Measurements from ENCODE around the gene FRMD3.

Gene FRMD3

DNA sequence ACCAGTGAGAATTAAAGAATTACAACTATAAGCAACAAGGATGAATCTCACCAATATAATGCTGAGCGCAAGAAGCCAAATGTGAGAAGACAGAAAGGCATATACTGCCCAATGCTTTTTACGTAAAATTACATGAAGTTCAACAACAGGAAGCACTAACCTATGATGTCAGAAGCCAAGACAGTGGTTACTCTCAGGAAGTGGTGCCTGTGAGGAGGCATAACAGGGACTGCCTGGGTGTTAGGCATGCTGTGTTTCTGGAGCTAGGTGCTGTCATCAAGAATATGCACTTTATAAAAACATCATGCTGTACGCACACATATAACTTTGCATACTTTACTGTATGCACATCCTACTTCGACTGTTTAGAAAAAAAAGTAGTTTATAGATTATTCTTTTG is 30.1 kb downstream of the FRMD3 start:
- Mint-ChIP-seq H3K9me3 (no peaks in the 10 kb centered on the region), H3K4me1 (peaks cover 3% of the 10 kb centered on the region), H3K36me3 (ENCODE audit: low read depth) (peaks cover 2% of the 10 kb centered on the region), H3K27me3 (no peaks in the 10 kb centered on the region), H3K27ac (no peak overlapping the region), H3K4me3 (no peak overlapping the region)
- DNase-seq (no peak), ATAC-seq (peak; percentile 61)

- ATAC-seq (no peak), DNase-seq (no peak)
- Mint-ChIP-seq H3K36me3 (ENCODE audit: low read depth) (no peaks in the 10 kb centered on the region), H3K27ac (no peak overlapping the region), H3K9me3 (no peaks in the 10 kb centered on the region), H3K27me3 (no peaks in the 10 kb centered on the region), H3K4me3 (no peak overlapping the region), H3K4me1 (peaks cover 3% of the 10 kb centered on the region)
Observed at GRCh38 chr9:83505282-83505681, 32.9 kb downstream of the FRMD3 start.

GRCh38 chr9:83503866-83504265 is 34.3 kb downstream of the FRMD3 start:
- H3K4me1 Mint-ChIP-seq: peaks cover 3% of the 10 kb centered on the region
- no peaks in the 10 kb centered on the region for H3K27me3 Mint-ChIP-seq
- no peaks in the 10 kb centered on the region for H3K9me3 Mint-ChIP-seq
- DNase-seq (no peak), ATAC-seq (no peak)
- H3K27ac Mint-ChIP-seq: no peak overlapping the region
- H3K4me3 Mint-ChIP-seq: no peak overlapping the region
- no peaks in the 10 kb centered on the region for H3K36me3 Mint-ChIP-seq (ENCODE audit: low read depth)

DNA sequence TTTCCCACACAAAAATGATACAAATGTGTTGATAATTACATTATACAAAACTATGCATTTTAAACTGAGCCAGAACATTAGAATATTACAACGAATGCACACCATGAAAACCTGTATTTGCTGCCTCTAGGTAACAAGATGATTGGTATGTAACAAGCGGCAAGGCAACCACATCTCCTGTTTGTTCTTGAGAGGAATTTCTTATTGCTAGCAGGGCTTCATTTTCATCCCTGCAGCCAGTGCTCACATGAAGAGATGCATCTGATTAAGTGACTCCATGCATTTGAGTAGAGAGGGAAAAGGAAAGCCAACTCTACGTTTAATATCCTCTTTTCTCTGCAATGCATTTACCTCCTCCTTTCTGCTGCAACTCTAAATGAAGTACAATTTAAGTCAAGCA is 36.6 kb downstream of the FRMD3 start:
- no peak overlapping the region for H3K4me3 Mint-ChIP-seq
- H3K27me3 Mint-ChIP-seq: no peaks in the 10 kb centered on the region
- no peak overlapping the region for H3K27ac Mint-ChIP-seq
- DNase-seq: no peak
- ATAC-seq: no peak
- H3K4me1 Mint-ChIP-seq: no peaks in the 10 kb centered on the region
- H3K36me3 Mint-ChIP-seq (ENCODE audit: low read depth): no peaks in the 10 kb centered on the region
- no peaks in the 10 kb centered on the region for H3K9me3 Mint-ChIP-seq

- Mint-ChIP-seq H3K4me1 (no peaks in the 10 kb centered on the region), H3K36me3 (ENCODE audit: low read depth) (no peaks in the 10 kb centered on the region), H3K27me3 (no peaks in the 10 kb centered on the region), H3K27ac (no peak overlapping the region), H3K4me3 (no peak overlapping the region), H3K9me3 (no peaks in the 10 kb centered on the region)
- ATAC-seq (no peak), DNase-seq (no peak)
Observed at GRCh38 chr9:83497441-83497840, 40.8 kb downstream of the FRMD3 start.

GRCh38 chr9:83491995-83492394 is 46.2 kb downstream of the FRMD3 start:
- Mint-ChIP-seq H3K36me3 (ENCODE audit: low read depth) (no peaks in the 10 kb centered on the region), H3K4me3 (no peak overlapping the region), H3K4me1 (no peaks in the 10 kb centered on the region), H3K27me3 (no peaks in the 10 kb centered on the region), H3K9me3 (no peaks in the 10 kb centered on the region), H3K27ac (no peak overlapping the region)
- DNase-seq: no peak
- no peak for ATAC-seq

GRCh38 chr9:83491413-83491812 is 46.8 kb downstream of the FRMD3 start:
- no peaks in the 10 kb centered on the region for H3K36me3 Mint-ChIP-seq (ENCODE audit: low read depth)
- H3K9me3 Mint-ChIP-seq: no peaks in the 10 kb centered on the region
- no peaks in the 10 kb centered on the region for H3K4me1 Mint-ChIP-seq
- ATAC-seq (no peak), DNase-seq (no peak)
- H3K27ac Mint-ChIP-seq: no peak overlapping the region
- H3K4me3 Mint-ChIP-seq: no peak overlapping the region
- no peaks in the 10 kb centered on the region for H3K27me3 Mint-ChIP-seq

DNA sequence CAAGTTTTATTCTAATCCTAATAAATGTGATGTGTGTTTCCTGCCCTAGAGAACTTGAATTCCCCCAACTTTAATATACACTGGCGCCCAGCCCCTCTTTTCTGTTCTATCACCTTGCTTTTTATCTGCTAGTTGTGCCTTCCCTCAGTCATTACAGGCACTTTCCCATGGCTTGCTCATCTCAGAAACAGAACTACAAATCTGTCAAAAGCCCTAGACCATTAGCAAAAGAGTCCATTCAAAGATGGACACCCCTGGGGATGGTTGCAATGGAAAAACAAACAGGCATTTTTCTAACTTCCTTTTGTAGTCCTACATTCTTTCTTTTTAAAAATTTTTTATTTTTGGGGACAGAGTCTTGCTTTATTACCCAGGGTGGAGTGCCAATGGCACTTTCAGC is 48.2 kb downstream of the FRMD3 start:
- H3K27ac Mint-ChIP-seq: no peak overlapping the region
- H3K4me3 Mint-ChIP-seq: no peak overlapping the region
- H3K4me1 Mint-ChIP-seq: no peaks in the 10 kb centered on the region
- no peaks in the 10 kb centered on the region for H3K36me3 Mint-ChIP-seq (ENCODE audit: low read depth)
- no peaks in the 10 kb centered on the region for H3K27me3 Mint-ChIP-seq
- no peak for ATAC-seq
- no peak for DNase-seq
- H3K9me3 Mint-ChIP-seq: no peaks in the 10 kb centered on the region

DNA sequence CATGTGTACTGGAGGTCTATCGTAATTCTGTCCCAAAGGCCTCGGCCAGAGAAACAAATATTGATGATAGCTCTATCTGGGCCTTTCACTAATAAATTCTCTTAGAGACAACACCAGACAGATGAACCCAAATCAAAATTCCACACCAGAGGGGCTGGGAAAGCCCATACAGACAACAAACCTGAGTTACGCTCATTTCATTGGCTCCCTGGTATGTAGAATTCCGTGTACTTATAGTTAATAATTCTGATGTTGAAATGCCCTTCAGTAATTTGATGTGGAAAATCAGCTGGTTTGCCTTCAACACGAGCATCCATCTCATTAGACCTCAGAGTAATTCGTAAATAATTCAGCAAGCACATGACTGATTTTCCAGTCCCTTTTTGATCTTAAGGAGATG is 53.2 kb downstream of the FRMD3 start:
- no peaks in the 10 kb centered on the region for H3K27me3 Mint-ChIP-seq
- no peak for DNase-seq
- no peaks in the 10 kb centered on the region for H3K4me1 Mint-ChIP-seq
- H3K4me3 Mint-ChIP-seq: no peak overlapping the region
- H3K36me3 Mint-ChIP-seq (ENCODE audit: low read depth): no peaks in the 10 kb centered on the region
- peaks cover 5% of the 10 kb centered on the region for H3K9me3 Mint-ChIP-seq
- H3K27ac Mint-ChIP-seq: no peak overlapping the region
- no peak for ATAC-seq

DNA sequence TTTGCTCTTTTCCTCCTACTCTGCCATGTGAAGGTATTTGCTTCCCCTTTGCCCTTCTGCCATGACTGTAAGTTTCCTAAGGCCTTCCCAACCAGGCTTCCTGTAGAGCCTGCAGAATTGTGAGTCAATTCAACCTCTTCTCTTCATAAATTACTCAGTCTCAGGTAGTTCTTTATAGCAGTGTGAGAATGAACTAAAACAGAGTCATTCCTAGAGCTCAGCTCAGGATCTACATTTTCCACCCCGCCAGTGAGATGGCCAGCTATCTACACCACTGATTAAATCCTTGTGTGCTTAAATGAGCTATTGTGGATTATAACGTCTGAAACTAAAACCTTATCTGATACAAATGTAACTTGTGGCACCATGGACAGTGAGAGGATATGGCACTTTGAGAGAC is 55.0 kb downstream of the FRMD3 start:
- H3K9me3 Mint-ChIP-seq: peaks cover 9% of the 10 kb centered on the region
- no peak overlapping the region for H3K27ac Mint-ChIP-seq
- H3K36me3 Mint-ChIP-seq (ENCODE audit: low read depth): peaks cover 1% of the 10 kb centered on the region
- H3K4me3 Mint-ChIP-seq: no peak overlapping the region
- no peaks in the 10 kb centered on the region for H3K4me1 Mint-ChIP-seq
- DNase-seq (no peak), ATAC-seq (no peak)
- no peaks in the 10 kb centered on the region for H3K27me3 Mint-ChIP-seq

DNA sequence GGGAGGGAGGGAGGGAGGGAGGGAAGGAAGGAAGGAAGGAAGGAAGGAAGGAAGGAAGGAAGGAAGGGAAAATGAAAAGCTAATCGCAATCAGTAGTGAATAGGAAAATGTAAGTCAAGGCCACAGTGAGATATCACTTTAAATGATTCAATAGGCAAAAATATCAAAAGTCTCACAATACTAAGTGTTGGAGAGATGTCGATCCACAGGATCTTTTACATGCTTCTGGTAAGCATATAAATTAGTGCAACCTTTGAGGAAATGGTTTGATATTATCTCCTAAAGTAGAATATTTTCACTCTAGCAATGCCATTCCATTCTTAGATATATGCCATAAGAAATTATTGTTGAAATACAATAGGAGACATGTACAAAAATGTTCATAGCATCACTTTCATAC is 58.4 kb downstream of the FRMD3 start:
- Mint-ChIP-seq H3K36me3 (ENCODE audit: low read depth) (peaks cover 3% of the 10 kb centered on the region), H3K4me3 (no peak overlapping the region), H3K4me1 (no peaks in the 10 kb centered on the region), H3K27me3 (no peaks in the 10 kb centered on the region), H3K27ac (no peak overlapping the region), H3K9me3 (peaks cover 12% of the 10 kb centered on the region)
- no peak for DNase-seq
- no peak for ATAC-seq

- Mint-ChIP-seq H3K9me3 (peaks cover 17% of the 10 kb centered on the region), H3K4me3 (no peak overlapping the region), H3K27me3 (no peaks in the 10 kb centered on the region), H3K36me3 (ENCODE audit: low read depth) (peaks cover 3% of the 10 kb centered on the region), H3K4me1 (peaks cover 17% of the 10 kb centered on the region), H3K27ac (no peak overlapping the region)
- ATAC-seq (no peak), DNase-seq (no peak)
Observed at GRCh38 chr9:83477571-83477970, 60.6 kb downstream of the FRMD3 start.

DNA sequence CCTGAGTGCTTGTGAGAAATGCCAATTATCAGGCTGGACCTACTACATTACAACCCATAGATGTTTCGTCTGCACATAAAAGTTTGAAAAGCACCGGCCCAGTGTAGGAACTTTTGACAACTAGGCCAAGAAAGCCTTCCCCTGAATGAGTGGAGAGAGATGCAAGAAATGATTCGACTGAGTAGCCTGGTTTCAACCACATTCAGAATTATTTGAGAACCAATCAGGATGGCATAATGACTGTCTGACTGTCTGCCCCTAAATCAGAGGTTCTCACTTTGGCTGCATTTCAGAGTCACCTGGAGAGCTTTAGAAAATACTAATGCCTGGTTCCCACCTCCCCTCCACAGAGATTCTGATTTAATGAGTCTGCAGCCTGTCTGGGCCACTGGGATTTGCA is 61.1 kb downstream of the FRMD3 start:
- Mint-ChIP-seq H3K27ac (no peak overlapping the region), H3K27me3 (no peaks in the 10 kb centered on the region), H3K4me3 (no peak overlapping the region), H3K9me3 (peaks cover 17% of the 10 kb centered on the region), H3K36me3 (ENCODE audit: low read depth) (peaks cover 3% of the 10 kb centered on the region), H3K4me1 (peaks cover 20% of the 10 kb centered on the region)
- DNase-seq (no peak), ATAC-seq (no peak)

DNA sequence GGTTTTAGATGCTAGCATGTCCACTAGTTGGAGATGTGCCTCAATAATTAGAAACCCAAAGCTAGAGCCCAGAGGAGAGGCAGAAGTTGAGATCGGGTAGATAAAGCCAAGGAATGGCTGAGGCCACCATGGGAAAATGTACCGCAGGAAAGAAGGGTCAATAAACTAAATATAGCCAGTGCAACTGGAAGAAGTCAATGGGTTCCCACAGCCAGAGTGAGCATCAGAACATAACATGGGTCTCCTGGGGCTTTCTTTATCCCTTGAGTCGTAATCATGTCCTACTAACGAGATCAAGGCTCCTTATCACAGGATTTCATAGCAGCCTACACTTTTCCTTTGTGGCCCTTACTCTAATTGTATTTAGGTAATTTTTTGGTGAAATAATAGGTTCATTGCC is 61.7 kb downstream of the FRMD3 start:
- Mint-ChIP-seq H3K36me3 (ENCODE audit: low read depth) (peaks cover 3% of the 10 kb centered on the region), H3K27ac (no peak overlapping the region), H3K4me1 (peaks cover 22% of the 10 kb centered on the region), H3K27me3 (no peaks in the 10 kb centered on the region), H3K9me3 (peaks cover 17% of the 10 kb centered on the region), H3K4me3 (no peak overlapping the region)
- DNase-seq (no peak), ATAC-seq (no peak)

GRCh38 chr9:83475741-83476140 is 62.5 kb downstream of the FRMD3 start:
- peaks cover 14% of the 10 kb centered on the region for H3K9me3 Mint-ChIP-seq
- ATAC-seq: no peak
- no peaks in the 10 kb centered on the region for H3K27me3 Mint-ChIP-seq
- peaks cover 22% of the 10 kb centered on the region for H3K4me1 Mint-ChIP-seq
- H3K27ac Mint-ChIP-seq: no peak overlapping the region
- H3K4me3 Mint-ChIP-seq: no peak overlapping the region
- DNase-seq: no peak
- H3K36me3 Mint-ChIP-seq (ENCODE audit: low read depth): peaks cover 3% of the 10 kb centered on the region

DNA sequence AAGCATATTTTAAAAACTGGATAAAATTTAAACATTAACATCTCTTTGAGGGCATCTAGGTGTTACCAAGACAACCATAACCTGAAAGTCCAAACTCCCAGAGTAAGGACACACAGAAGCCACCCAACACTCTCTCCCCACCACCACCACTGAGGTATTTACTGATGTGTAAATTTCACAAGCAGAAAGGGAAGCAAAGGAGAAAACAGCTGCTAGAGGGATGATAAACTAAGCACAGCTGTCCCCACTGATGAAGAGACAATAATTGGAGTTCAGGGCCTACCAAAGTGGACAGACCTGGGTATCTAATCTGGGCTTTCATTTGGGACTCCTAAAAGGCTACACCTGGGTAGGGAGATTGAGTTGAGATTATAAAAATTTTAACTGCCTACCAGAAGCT is 63.6 kb downstream of the FRMD3 start:
- Mint-ChIP-seq H3K4me1 (peaks cover 22% of the 10 kb centered on the region), H3K27me3 (no peaks in the 10 kb centered on the region)
- no peak for ATAC-seq

More for the DNA sequence above, 63.6 kb downstream of the FRMD3 start:
- peaks cover 12% of the 10 kb centered on the region for H3K9me3 Mint-ChIP-seq
- peaks cover 3% of the 10 kb centered on the region for H3K36me3 Mint-ChIP-seq (ENCODE audit: low read depth)
- no peak overlapping the region for H3K4me3 Mint-ChIP-seq
- no peak for DNase-seq
- H3K27ac Mint-ChIP-seq: no peak overlapping the region

Data from activated naive CD8-positive, alpha-beta T cell treated with anti-CD3 and anti-CD28 coated beads, Interleukin-2, amount 50 U/mL, for 24 hours (primary cell).